HL-60 (cell line): Measurements from ENCODE around the gene ALK.

Source experiments
- DNase-seq, 2 experiments: peaks; one replicate each; pipeline ENCODE4 v3.0.0-alpha.2; 2010 to 2020; ENCODE audit warnings: low read depth in 1 of 2, low spot score in 1 of 2
- H3K27ac ChIP-seq: fragments of 250-450 bp; sonication (Bioruptor Pico); replicated peaks from 2 replicates; pipeline ENCODE4 v1.5.1; 2020; ENCODE audit warnings: mild to moderate bottlenecking, moderate library complexity
- H3K27me3 ChIP-seq: fragments of 250-450 bp; sonication (Bioruptor Pico); 2 replicates; pipeline ENCODE4 v1.5.1; 2021; ENCODE audit warnings: mild to moderate bottlenecking, moderate library complexity; ENCODE audit not compliant: insufficient read depth, poor library complexity, severe bottlenecking
- H3K4me3 ChIP-seq: replicated peaks from 2 replicates; pipeline ENCODE4 v1.5.1; 2011; ENCODE audit warnings: mild to moderate bottlenecking, control low read depth, low read length; ENCODE audit not compliant: insufficient read depth
- GABPA ChIP-seq: IDR thresholded peaks from 2 replicates; pipeline ENCODE4 v1.6.1; 2012; ENCODE audit warnings: low read depth
- POLR2AphosphoS5 ChIP-seq: IDR thresholded peaks from 2 replicates; pipeline ENCODE4 v1.6.1; 2012; ENCODE audit warnings: low read depth
- REST ChIP-seq: IDR thresholded peaks from 2 replicates; pipeline ENCODE4 v1.6.1; 2012; ENCODE audit warnings: low read depth; ENCODE audit not compliant: insufficient replicate concordance
- SPI1 ChIP-seq: IDR thresholded peaks from 2 replicates; pipeline ENCODE4 v1.6.1; 2012; ENCODE audit warnings: low read depth, mild to moderate bottlenecking, borderline replicate concordance
- TF ChIP-seq, protein P1 (sequence below): IDR thresholded peaks from one replicate; pipeline ENCODE4 v1.5.1; 2011; ENCODE audit warnings: low read length, control low read depth, inconsistent platforms; ENCODE audit not compliant: insufficient read depth

Gene ALK

DNA sequence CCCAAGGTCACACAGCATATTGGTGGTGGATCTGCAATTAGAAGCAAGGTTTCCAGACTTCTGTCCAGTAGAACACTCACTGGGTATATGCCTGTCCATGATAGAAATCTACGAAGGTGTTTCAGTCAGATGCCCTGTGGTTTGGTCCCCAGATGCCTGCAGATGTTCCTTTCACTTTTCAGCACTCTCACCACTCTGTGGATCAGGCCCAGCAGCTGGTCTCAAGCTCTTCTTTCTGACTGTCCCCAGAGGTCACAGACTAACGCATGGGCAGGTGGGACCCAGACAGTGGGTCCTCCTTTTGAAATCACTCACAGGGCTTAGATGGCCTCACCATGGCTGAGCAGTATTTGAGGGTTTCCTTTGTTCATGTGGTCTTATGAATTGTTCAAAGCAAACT lies 376.5 kb downstream of the ALK start:
- no peak for DNase-seq
- TF ChIP-seq, protein P1, sequence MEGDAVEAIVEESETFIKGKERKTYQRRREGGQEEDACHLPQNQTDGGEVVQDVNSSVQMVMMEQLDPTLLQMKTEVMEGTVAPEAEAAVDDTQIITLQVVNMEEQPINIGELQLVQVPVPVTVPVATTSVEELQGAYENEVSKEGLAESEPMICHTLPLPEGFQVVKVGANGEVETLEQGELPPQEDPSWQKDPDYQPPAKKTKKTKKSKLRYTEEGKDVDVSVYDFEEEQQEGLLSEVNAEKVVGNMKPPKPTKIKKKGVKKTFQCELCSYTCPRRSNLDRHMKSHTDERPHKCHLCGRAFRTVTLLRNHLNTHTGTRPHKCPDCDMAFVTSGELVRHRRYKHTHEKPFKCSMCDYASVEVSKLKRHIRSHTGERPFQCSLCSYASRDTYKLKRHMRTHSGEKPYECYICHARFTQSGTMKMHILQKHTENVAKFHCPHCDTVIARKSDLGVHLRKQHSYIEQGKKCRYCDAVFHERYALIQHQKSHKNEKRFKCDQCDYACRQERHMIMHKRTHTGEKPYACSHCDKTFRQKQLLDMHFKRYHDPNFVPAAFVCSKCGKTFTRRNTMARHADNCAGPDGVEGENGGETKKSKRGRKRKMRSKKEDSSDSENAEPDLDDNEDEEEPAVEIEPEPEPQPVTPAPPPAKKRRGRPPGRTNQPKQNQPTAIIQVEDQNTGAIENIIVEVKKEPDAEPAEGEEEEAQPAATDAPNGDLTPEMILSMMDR: no peak
- no peak for TF ChIP-seq SPI1
- no peak for TF ChIP-seq REST
- TF ChIP-seq POLR2AphosphoS5: no peak
- TF ChIP-seq GABPA: no peak
- Histone ChIP-seq H3K4me3 (no peak overlapping the region), H3K27ac (no peak overlapping the region), H3K27me3 (peaks cover 3% of the 10 kb centered on the region)

DNA sequence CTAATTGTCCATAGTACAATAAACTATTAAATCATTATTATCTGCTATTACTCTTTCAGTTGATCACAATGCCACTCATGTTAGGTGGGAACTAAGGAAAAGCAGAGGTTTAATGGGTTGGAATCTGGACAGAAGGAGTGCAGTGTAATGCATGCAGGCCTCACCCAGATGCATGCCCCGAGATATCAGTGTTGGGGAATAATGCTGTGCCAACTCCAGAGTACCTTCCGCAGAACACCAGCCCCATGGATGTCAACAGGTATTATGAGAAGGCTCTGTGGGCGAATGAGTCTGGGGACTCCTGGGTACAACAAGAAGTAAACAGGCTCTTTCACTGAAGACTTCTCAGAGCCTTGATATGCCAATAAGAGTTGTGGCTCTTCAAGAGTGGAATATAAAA lies 377.4 kb downstream of the ALK start:
- Histone ChIP-seq H3K27ac (no peak overlapping the region), H3K4me3 (no peak overlapping the region), H3K27me3 (peaks cover 5% of the 10 kb centered on the region)
- DNase-seq: no peak
- TF ChIP-seq SPI1 (no peak), POLR2AphosphoS5 (no peak), GABPA (no peak), REST (no peak)
- TF ChIP-seq, protein P1: no peak

- no peak for DNase-seq
- peaks cover 3% of the 10 kb centered on the region for H3K27me3 ChIP-seq
- no peak overlapping the region for H3K4me3 ChIP-seq
- no peak overlapping the region for H3K27ac ChIP-seq
- TF ChIP-seq POLR2AphosphoS5 (no peak), REST (no peak), GABPA (no peak), SPI1 (no peak)
- TF ChIP-seq, protein P1: no peak
Measured at GRCh38 chr2:29535188-29535587, 386.2 kb downstream of the ALK start.
